CD4-positive, alpha-beta T cell treated with Interferon alpha-2 for 1 hour (primary cell): ENCODE measurements around the gene HECTD4.
"Not testable (repeated sequence)": the region's sequence is repeated elsewhere in the genome, so short reads cannot be mapped to it uniquely, and the experiment has no call there.

Experiments used
- DNase-seq, 2 donors: peaks; one replicate each; pipeline ENCODE4 v3.0.0-alpha.2; 2020 to 2022

The HECTD4 gene

GRCh38 chr12:112406519-112407488 lies 24.6 kb upstream of the HECTD4 start:
- DNase-seq = no peak

GRCh38 chr12:112401903-112402498 lies 19.8 kb upstream of the HECTD4 start:
- DNase-seq = no peak

GRCh38 chr12:112401054-112401453 lies 18.8 kb upstream of the HECTD4 start:
- no peak for DNase-seq

GRCh38 chr12:112393328-112393727 lies 11.1 kb upstream of the HECTD4 start:
- no peak for DNase-seq

- not testable (repeated sequence) for DNase-seq
Observed at GRCh38 chr12:112389922-112390654, 7.9 kb upstream of the HECTD4 start.

GRCh38 chr12:112389228-112389627 lies 7.0 kb upstream of the HECTD4 start:
- no peak for DNase-seq

GRCh38 chr12:112386726-112387125 lies 4.5 kb upstream of the HECTD4 start:
- no peak for DNase-seq

- DNase-seq = no peak
Observed at GRCh38 chr12:112382866-112383265, 635 bp upstream of the HECTD4 start.

- peak; percentile 14 to 53 for DNase-seq
Observed at GRCh38 chr12:112381406-112381882, 787 bp downstream of the HECTD4 start.

GRCh38 chr12:112380663-112381405 lies 1.4 kb downstream of the HECTD4 start:
- DNase-seq = no peak

- no peak for DNase-seq
Observed at GRCh38 chr12:112375105-112375504, 7.1 kb downstream of the HECTD4 start.

- no peak for DNase-seq
Observed at GRCh38 chr12:112374166-112374740, 8.0 kb downstream of the HECTD4 start.

- DNase-seq = no peak
Observed at GRCh38 chr12:112370868-112371510, 11.2 kb downstream of the HECTD4 start.

- no peak for DNase-seq
Observed at GRCh38 chr12:112370199-112370598, 12.0 kb downstream of the HECTD4 start.

GRCh38 chr12:112368856-112369255 lies 13.4 kb downstream of the HECTD4 start:
- no peak for DNase-seq

GRCh38 chr12:112367965-112368364 lies 14.3 kb downstream of the HECTD4 start:
- DNase-seq = no peak

GRCh38 chr12:112362310-112362709 lies 19.9 kb downstream of the HECTD4 start:
- no peak for DNase-seq

- DNase-seq = no peak
Observed at GRCh38 chr12:112361271-112361670, 21.0 kb downstream of the HECTD4 start.

GRCh38 chr12:112359290-112359689 lies 22.9 kb downstream of the HECTD4 start:
- DNase-seq = no peak

- no peak for DNase-seq
Observed at GRCh38 chr12:112357214-112357613, 25.0 kb downstream of the HECTD4 start.

- no peak for DNase-seq
Observed at GRCh38 chr12:112354399-112354798, 27.8 kb downstream of the HECTD4 start.

- DNase-seq = no peak
Observed at GRCh38 chr12:112353393-112353792, 28.8 kb downstream of the HECTD4 start.
